ENCODE data around the gene SELL. TPM values are rescaled to one million over a fixed set of nuclear protein-coding genes. Genes with fewer than 3 reads are reported as not detected.
"Not testable (repeated sequence)": the region's sequence is repeated elsewhere in the genome, so short reads cannot be mapped to it uniquely, and the experiment has no call there.

SELL gene
- total and polyA plus RNA-seq, 2 experiments from 2014 or later: not detected

- no peaks in the 10 kb centered on the region for H3F3A ChIP-seq (replicated peaks; ENCODE audit: low read depth)
- H3K27ac Mint-ChIP-seq: no peak overlapping the region
- DNase-seq (ENCODE audit: low spot score): no peak
Measured at GRCh38 chr1:169670836-169671235, 40.6 kb downstream of the SELL start.

GRCh38 chr1:169670244-169670643 is 41.2 kb downstream of the SELL start:
- not testable (repeated sequence) for ATAC-seq; H3K27ac ChIP-seq (ENCODE audit: low read depth); H2AFZ ChIP-seq; H3K36me3 ChIP-seq (ENCODE audit: insufficient read depth); H3K4me3 Mint-ChIP-seq; H3K36me3 Mint-ChIP-seq (ENCODE audit: low read depth); H3K4me2 ChIP-seq; H3K4me1 ChIP-seq (ENCODE audit: insufficient read depth); H3F3A ChIP-seq (replicated peaks; ENCODE audit: low read depth); H3K27me3 ChIP-seq (ENCODE audit: insufficient read depth); H4K20me1 ChIP-seq (replicated peaks; ENCODE audit: insufficient read depth); DNase-seq (ENCODE audit: low spot score); H3K27ac Mint-ChIP-seq; H3K27me3 Mint-ChIP-seq (ENCODE audit: insufficient read depth, low read depth, poor library complexity); H3K9me3 Mint-ChIP-seq; H3K79me2 ChIP-seq (replicated peaks; ENCODE audit: insufficient read depth); H3K4me3 ChIP-seq; H3K9me2 ChIP-seq (ENCODE audit: insufficient read depth); H3K4me1 Mint-ChIP-seq

More at GRCh38 chr1:169670836-169671235, 40.6 kb downstream of the SELL start:
- no peak for ATAC-seq
- no peak overlapping the region for H2AFZ ChIP-seq
- H3K4me2 ChIP-seq: no peak overlapping the region
- H3K36me3 ChIP-seq (ENCODE audit: insufficient read depth): no peaks in the 10 kb centered on the region
- no peak overlapping the region for H3K27ac ChIP-seq (ENCODE audit: low read depth)
- peaks cover 4% of the 10 kb centered on the region for H3K27me3 Mint-ChIP-seq (ENCODE audit: insufficient read depth, low read depth, poor library complexity)
- H3K27me3 ChIP-seq (ENCODE audit: insufficient read depth): no peaks in the 10 kb centered on the region
- peaks cover 5% of the 10 kb centered on the region; the same call in 1 of the 2 replicates for H3K4me1 ChIP-seq (ENCODE audit: insufficient read depth)
- TF ChIP-seq ZNF462 (CRISPR knock-in tag; IDR thresholded peaks at IDR 0.05) (no peak), NANOG (IDR thresholded peaks at IDR 0.05; ENCODE audit: borderline replicate concordance) (no peak)
- peaks cover 6% of the 10 kb centered on the region; the same call in 1 of the 2 replicates for H3K9me2 ChIP-seq (ENCODE audit: insufficient read depth)
- no peak overlapping the region for H3K4me3 Mint-ChIP-seq
- no peak overlapping the region for H3K4me3 ChIP-seq
- no peaks in the 10 kb centered on the region for H3K36me3 Mint-ChIP-seq (ENCODE audit: low read depth)
- H3K4me1 Mint-ChIP-seq: peaks cover 3% of the 10 kb centered on the region
- H3K79me2 ChIP-seq (replicated peaks; ENCODE audit: insufficient read depth): no peaks in the 10 kb centered on the region
- H3K9me3 Mint-ChIP-seq: no peaks in the 10 kb centered on the region; the same call in 2 of the 3 replicates
- no peaks in the 10 kb centered on the region for H4K20me1 ChIP-seq (replicated peaks; ENCODE audit: insufficient read depth)

GRCh38 chr1:169667699-169668596 is 43.5 kb downstream of the SELL start:
- H2AFZ ChIP-seq; H3K36me3 ChIP-seq (ENCODE audit: insufficient read depth); H3K4me3 ChIP-seq; H3K27ac Mint-ChIP-seq; H3K27ac ChIP-seq (ENCODE audit: low read depth); H4K20me1 ChIP-seq (replicated peaks; ENCODE audit: insufficient read depth); H3K27me3 ChIP-seq (ENCODE audit: insufficient read depth); H3K9me3 Mint-ChIP-seq; H3K4me1 ChIP-seq (ENCODE audit: insufficient read depth); H3K9me2 ChIP-seq (ENCODE audit: insufficient read depth); H3K79me2 ChIP-seq (replicated peaks; ENCODE audit: insufficient read depth); H3K4me2 ChIP-seq; H3F3A ChIP-seq (replicated peaks; ENCODE audit: low read depth); H3K36me3 Mint-ChIP-seq (ENCODE audit: low read depth); DNase-seq (ENCODE audit: low spot score); H3K27me3 Mint-ChIP-seq (ENCODE audit: insufficient read depth, low read depth, poor library complexity); H3K4me1 Mint-ChIP-seq; ATAC-seq; H3K4me3 Mint-ChIP-seq: not testable (repeated sequence)

- peaks cover 12% of the 10 kb centered on the region for H3K4me1 Mint-ChIP-seq
- H3K27ac Mint-ChIP-seq; H3F3A ChIP-seq (replicated peaks; ENCODE audit: low read depth); H3K9me2 ChIP-seq (ENCODE audit: insufficient read depth); H3K27me3 ChIP-seq (ENCODE audit: insufficient read depth); H3K27ac ChIP-seq (ENCODE audit: low read depth); DNase-seq (ENCODE audit: low spot score); H3K36me3 Mint-ChIP-seq (ENCODE audit: low read depth); H3K9me3 Mint-ChIP-seq; H3K4me3 Mint-ChIP-seq; H3K36me3 ChIP-seq (ENCODE audit: insufficient read depth); H4K20me1 ChIP-seq (replicated peaks; ENCODE audit: insufficient read depth); H3K27me3 Mint-ChIP-seq (ENCODE audit: insufficient read depth, low read depth, poor library complexity); H3K4me3 ChIP-seq; H3K4me1 ChIP-seq (ENCODE audit: insufficient read depth); H3K4me2 ChIP-seq; H2AFZ ChIP-seq; ATAC-seq; H3K79me2 ChIP-seq (replicated peaks; ENCODE audit: insufficient read depth): not testable (repeated sequence)
Measured at GRCh38 chr1:169667227-169667639, 44.2 kb downstream of the SELL start.

Measured in GM23338 (cell line).